HG03095 (cell line): ENCODE results near the gene KCNK10.

Experiments
- ATAC-seq: cut with Tn5 transposase; IDR thresholded peaks from one replicate; pipeline ENCODE4 v1.9.1; 2021; ENCODE audit warnings: moderate library complexity; ENCODE audit not compliant: unreplicated experiment

The KCNK10 gene

GRCh38 chr14:88189417-88190191 is 133.5 kb downstream of the KCNK10 start:
- ATAC-seq: peak; percentile 70

DNA sequence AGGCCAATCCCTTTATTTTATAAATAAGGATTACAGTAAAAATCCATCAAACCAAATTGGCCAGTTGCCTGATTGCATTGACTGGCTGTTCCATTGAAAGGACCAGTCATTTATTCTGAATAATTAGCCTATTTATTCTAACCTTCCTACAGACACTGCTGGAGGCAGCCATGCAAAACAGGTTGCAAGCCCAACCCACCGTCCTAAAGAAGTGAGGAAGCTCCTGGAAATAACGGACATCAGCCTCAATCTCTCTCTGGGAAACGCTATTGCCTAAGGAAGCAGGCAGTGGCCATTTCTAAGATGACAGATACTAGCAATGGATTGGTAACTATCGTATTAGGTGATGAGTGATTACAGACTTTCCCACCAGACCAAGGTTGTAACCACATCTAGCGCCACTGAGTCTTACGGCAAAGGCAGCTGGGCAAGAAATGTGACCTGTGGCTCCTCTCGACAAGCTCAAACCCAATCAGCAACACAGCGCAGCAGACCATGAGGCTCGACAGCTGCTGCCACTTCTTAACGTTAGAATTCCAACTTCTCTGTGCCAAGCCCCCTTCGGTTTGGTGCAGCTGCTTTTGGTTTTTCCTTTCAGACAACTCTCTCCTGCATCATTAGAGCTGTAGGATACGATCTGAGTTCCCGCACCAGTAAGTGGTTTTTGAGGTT is 134.2 kb downstream of the KCNK10 start:
- peak; percentile 29 for ATAC-seq

- ATAC-seq: no peak
These were observed 137.2 kb downstream of the KCNK10 start for GRCh38 chr14:88185843-88186242.

- ATAC-seq: no peak
These were observed 138.1 kb downstream of the KCNK10 start for GRCh38 chr14:88184956-88185355.

DNA sequence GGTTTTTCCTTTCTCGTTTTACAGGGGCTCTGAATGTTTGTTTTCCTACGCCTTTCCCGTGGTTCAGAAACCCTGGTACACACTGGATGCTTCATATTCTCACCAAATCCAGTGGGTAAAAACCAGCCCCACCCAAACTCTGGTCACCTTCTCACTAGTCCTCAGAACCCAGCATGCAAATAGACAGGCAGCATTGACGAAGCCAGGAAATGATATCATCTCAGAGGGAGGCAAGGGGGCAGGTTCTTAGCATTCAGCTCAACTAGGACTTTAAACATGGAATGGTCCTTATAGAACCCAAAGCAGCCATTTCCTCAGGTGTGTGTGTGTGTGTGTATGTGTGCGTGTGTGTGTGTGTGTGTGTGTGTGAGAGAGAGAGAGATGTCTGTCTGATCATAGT is 142.0 kb downstream of the KCNK10 start:
- no peak for ATAC-seq

- ATAC-seq: no peak
These were observed 143.4 kb downstream of the KCNK10 start for GRCh38 chr14:88179716-88180115.

GRCh38 chr14:88170333-88170732 is 152.7 kb downstream of the KCNK10 start:
- no peak for ATAC-seq

DNA sequence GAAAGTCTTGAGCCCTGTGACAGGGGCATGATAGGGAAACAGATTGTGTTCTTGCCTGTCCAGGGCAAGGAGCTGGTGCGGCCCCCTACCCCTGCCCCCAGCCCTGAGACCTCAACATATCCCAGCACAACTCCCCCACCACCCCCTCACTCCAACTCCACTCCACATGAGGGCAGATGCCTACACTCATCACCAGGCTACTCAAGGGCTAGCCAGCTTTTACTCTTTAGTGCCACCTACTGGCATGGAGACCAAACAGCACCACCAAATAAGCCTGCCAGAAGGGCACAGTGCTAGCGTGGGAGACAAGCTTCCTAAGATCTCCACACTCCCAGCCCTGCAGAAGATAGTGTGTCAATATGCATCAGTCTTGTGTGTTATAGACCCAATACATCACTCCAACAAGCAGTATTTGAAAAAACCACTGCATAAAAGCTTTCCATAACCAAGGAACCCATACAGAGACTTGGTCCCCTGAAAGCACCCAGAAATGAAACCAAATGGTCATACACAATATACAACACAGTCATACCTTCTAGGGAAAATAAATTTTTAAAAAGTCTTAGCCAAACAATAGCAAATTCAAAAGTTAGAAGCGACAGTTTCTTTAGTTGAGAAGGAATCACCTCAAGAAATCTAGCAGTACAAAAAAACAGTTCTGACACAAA is 154.4 kb downstream of the KCNK10 start:
- peak; percentile 89 for ATAC-seq

DNA sequence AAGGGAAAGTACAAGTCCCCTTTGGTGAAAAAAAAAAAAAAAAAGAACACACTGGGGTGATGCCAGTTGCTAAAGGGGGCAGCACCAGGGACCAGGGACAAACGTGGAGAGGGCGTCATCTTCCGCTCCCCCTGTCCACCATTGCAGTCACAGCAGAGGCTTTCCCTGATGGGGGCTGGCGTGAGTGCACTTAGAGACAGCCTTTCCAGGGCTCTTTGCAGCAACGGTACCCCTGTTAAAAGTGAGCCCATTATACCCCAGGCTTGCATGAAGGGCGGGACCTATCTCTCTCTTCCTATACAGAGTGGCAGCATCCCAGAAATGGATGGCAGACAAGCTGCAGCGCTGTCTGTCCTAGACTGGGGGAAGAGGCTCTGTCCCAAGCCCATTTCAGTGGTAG is 155.0 kb downstream of the KCNK10 start:
- no peak for ATAC-seq

- no peak for ATAC-seq
These were observed 156.5 kb downstream of the KCNK10 start for GRCh38 chr14:88166616-88167015.

DNA sequence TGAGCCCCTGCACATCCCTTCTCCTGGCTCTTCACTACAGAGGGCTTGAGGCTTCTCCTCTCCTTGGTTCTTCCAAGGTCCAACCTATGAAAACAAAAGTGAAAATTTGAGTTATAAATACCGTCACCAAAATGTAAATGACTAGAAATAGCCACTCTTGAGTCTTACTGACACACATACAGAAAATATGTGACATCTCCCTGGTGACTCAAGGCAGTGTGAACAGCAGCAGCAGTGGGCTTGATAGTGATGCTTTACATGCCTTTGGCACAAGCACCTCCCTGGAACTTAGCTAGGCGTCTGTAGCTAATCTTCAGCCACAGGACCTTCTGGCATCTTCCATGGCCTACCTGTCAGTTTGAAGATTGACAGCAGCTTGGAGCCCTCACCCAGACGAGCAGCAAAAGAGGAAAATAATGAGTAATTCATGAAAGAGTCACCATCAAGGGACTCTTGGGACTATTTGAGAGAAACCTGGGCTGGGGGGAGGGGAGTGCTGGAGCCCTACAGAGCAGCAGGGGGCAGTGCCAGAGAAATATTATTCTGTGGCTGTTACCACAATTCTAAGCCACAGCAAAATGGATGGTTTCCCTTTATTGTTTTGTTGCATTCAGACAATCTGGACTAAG is 158.0 kb downstream of the KCNK10 start:
- ATAC-seq: no peak

DNA sequence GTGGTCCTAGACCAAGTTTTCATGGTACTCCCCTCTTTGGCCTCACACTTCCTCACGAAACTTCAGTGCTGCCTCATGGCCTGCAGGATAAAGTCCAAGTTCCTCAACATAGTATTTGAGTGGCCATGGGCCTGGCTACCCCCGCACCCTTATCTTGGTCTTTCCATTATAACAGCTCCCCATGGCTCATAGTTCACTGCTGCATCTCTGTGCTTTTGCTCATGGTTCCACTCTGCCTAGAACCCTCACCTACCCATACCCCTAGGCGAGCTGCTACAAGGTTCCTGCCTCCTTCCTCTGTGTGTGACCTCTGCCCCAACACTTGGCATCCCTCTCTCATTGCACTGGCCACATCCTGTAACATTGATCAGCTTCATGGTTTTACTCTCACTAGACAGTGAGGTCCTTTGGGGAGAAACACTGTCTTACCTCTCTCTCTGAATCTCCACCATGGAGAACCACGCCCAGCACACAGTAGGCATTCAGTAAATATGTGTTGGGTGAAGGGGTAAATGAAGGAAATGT is 159.3 kb downstream of the KCNK10 start:
- ATAC-seq: no peak

DNA sequence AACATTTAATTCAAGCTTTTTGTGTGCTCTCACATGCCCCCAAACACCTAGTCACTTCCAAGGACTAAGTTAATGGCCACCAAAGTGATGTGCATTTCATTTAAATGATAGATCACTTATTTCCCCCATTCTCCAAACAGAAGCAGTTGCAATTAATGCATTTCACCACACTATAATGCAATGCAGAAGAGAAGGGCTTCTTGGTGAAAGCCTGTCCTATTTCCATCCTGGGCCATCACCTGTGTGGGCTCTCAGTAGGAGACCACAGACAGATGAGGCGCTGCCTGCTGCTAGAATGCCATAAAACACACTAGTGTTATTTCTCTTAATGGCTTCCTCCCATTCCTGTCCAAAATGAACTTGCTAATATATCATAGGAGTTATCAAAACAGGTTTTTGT is 166.9 kb downstream of the KCNK10 start:
- ATAC-seq: no peak

GRCh38 chr14:88154926-88155325 is 168.1 kb downstream of the KCNK10 start:
- no peak for ATAC-seq

DNA sequence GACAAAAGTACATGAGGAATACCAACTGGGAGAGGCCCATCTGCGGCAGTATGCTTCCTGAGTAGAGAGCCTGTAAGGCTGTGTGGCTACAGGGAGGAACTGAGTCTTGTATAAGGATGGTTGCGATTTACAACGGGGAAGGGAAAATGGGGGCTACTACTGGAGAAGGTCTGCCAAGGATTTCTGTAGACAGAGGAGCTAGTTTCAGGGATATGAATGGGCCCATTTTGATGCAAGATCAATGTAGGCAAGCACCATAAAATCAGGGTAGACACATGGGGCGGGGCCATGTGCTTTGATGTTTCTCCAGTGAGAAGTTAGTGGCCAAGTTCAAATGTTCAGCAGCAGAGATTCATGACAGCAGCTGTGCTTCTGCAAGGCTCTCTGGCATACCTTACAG is 168.7 kb downstream of the KCNK10 start:
- ATAC-seq: no peak

GRCh38 chr14:88146881-88147649 is 176.0 kb downstream of the KCNK10 start:
- ATAC-seq: no peak

DNA sequence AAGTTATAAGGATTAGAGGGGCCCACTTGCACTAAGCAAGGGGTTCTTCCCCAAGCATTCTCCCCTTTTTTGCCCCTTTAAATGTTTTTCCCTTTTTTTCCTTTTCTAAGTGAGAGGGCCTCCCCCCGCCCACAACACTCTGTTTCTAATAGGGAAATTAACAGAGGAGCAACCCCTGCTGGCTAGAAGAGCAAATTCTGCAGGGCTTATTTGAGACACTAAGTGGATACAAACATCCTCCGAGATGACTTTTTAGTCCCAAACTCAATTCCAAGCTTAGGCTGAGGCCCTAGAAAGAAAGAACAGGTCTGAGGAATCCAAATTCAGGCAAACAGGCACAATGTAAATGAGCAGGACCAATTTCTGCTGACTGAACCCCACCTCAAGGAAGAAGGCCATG is 179.3 kb downstream of the KCNK10 start:
- no peak for ATAC-seq

- no peak for ATAC-seq
These were observed 180.1 kb downstream of the KCNK10 start for GRCh38 chr14:88142997-88143396.

DNA sequence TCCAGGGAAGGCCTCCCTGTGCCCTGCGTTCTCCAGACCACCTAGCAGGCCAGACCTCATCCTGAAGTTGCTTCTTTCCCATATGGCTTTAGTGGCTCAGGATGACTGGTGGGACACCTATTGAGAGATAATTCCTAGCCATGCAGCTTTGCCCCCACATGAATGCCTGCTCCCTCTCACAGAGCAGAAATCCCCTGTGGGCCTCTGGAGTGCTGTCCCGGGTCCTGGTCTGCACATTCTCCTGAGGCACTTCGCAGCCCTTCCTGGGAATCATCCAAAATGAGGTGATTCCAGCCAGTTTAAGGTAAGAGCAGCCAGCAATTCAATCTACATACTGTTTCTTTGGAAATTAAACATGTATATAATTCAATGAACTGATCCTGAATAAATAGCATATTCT is 182.2 kb downstream of the KCNK10 start:
- no peak for ATAC-seq

DNA sequence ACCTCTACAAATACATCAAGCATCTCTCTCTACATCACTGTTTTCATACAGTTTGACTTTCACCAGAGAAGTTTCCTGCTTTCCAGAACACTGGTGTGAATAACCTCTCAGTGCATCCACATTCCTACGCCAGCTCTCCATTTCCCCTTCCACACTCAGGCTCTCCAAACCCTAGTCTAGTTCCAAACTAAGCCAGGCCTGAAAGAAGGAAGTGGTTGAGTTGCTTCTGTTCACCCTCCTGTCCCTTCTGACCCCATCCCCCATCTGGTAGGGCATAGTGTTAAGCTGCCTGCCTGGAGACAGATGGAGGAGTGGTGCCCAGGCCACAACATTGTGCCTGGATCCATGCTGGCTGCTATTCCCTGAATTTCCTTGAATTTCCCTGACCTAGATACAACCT is 185.7 kb downstream of the KCNK10 start:
- ATAC-seq: no peak
